GM10248 (cell line): ENCODE measurements around the gene ELF2.

Experiments used
- CTCF ChIA-PET: fragments of 300-600 bp; sonication (Branson Sonifier 250); formaldehyde crosslinking; extraction: SDS; loops from one replicate; lab custom pipeline; 2021; ENCODE audit warnings: antibody characterized with exemption; lab: Yijun Ruan, JAX
- POLR2A ChIA-PET: fragments of 350-650 bp; sonication (Branson Sonifier 250); formaldehyde crosslinking; extraction: SDS; loops from one replicate; lab custom pipeline; 2020; ENCODE audit warnings: antibody characterized with exemption; lab: Yijun Ruan, JAX
- DNase-seq: peaks from one replicate; pipeline ENCODE4 v3.0.0; 2012; ENCODE audit errors: extremely low spot score
- CTCF ChIP-seq: IDR thresholded peaks from 2 replicates; pipeline ENCODE4 v1.5.1; 2012; ENCODE audit warnings: mild to moderate bottlenecking, low read depth; ENCODE audit errors: extremely low read depth, missing control alignments, control extremely low read depth

The ELF2 gene

DNA sequence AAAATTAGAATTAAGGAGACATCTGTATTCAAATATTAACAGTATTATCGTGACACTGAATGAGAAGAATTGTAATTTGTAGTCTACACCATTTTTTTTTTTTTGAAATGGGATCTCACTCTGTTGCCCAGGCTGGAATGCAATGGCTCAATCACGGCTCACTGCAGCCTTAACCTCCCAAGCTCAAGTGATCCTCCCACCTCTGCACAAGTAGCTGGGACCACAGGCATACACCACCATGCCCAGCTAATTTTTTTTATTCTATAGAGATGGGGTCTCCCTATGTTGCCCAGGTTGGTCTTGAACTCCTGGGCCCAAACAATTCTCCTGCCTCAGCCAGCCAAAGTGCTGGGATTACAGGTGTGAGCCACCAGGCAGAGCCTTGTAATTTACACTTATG, 24.8 kb downstream of the ELF2 start:
- no peak for TF ChIP-seq CTCF
- ChIA-PET CTCF (interaction anchor here (1.1 to 1.3 kb wide), 2 partner anchors 9 to 108 kb away, joined by 3 read pairs; no protein-coding TSS in a partner anchor), POLR2A (no interaction called here)
- DNase-seq = no peak

DNA sequence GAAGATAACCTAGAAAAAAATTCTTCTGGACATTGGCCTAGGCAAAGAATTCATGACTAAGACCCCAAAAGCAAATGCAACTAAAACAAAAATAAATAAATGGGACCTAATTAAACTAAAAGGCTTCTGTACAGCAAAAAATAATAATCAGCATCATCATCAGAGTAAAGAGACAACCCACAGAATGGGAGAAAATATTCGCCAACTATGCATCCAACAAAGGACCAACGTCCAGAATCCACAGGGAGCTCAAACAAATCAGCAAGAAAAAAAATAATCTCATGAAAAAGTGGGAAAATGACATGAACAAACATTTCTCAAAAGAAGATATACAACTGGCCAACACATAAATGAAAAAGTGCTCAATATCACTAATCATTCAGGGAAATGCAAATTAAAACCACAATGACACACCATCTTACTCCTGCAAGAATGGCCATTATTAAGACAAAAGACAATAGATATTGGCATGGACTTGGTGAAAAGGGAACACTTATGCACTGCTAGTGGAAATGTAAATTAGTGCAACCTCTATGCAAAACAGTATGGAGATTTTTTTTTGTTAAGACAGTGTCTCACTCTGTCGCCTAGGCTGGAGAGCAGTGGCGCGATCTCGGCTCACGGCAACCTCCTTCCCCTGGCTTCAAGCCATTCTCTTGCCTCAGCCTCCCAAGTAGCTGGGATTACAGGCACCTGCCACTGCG, 29.9 kb downstream of the ELF2 start:
- no peak for TF ChIP-seq CTCF
- ChIA-PET CTCF (no interaction called here), POLR2A (no interaction called here)
- DNase-seq = no peak

- TF ChIP-seq CTCF = no peak
- ChIA-PET POLR2A (no interaction called here), CTCF (interaction anchor here (2.7 kb wide), 1 partner anchor 9 kb away, joined by 12 read pairs; no protein-coding TSS in a partner anchor)
- no peak for DNase-seq
Measured at GRCh38 chr4:139145552-139145932, 31.5 kb downstream of the ELF2 start.

DNA sequence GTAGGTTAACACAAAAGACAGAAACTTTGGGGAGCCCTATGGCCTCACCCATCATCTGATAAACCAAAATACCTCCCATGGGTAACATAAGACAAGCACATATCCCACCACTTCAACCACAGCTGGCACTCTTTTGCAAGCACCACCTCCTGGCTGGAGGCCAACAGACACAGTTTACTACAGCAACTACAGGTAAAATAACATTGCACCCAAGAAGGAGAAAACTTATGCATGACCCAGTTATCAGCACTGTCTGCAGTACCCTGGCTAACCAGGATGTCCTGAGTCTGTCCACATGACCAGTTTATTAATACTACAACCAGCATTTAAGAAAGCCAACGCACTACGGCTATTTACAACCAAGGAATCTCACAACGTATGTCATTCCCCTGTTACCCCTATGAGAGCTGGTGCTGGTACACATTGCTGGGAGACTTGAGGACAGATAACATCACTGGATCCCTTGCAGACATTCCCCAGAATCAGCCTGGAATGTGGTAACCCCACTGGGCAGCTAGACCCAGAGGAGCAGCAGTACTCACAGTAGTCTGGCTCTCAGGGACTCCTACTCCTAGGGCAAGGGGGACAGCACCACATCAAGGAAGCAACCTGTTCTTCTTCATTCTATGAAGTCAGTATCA, 32.0 kb downstream of the ELF2 start:
- ChIA-PET POLR2A (no interaction called here), CTCF (interaction anchor here (0.8 to 2.7 kb wide), 3 partner anchors 9 to 74 kb away, joined by 3 to 12 read pairs (median 5); no protein-coding TSS in a partner anchor)
- DNase-seq = no peak
- TF ChIP-seq CTCF = no peak

DNA sequence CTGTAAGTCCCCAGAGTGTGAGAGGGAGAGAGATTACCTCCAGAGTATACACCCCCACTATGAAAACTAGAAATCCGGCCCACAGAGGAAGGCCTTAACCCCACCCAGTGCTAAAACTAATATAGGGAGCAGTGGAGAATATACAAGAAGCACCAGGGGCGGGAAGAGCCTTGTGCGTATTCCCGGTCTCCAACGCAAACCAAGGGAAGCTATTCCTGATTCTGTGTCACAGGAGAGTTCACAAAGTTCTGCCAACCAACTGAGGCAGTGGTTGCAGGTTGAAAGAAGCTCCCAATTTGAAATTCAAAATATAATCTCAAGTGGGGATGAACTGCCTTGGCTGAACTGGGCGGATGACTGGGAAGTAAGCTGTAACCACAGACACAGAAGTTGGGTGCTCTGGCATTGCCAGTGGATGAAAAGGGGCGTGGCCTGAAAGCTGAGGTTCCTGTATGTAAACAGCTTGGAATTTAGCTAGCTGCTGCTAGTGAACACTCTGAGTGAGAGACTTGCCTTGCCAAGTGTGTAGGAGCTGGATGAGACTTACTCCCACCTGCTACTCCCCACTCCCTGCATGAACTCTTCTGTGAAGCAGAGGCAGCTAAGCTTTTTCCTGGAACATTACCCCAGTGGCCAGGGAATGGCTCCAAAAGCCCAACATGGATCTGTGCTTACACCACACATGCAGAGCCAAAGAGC, 32.7 kb downstream of the ELF2 start:
- CTCF ChIA-PET = interaction anchor here (0.8 to 2.7 kb wide), 3 partner anchors 10 to 75 kb away, joined by 3 to 12 read pairs (median 5); no protein-coding TSS in a partner anchor
- POLR2A ChIA-PET = interaction anchor here (0.6 kb wide), 1 partner anchor 346 kb away, joined by 9 read pairs; no protein-coding TSS in a partner anchor
- no peak for TF ChIP-seq CTCF
- DNase-seq = no peak

GRCh38 chr4:139142980-139143379, 34.0 kb downstream of the ELF2 start:
- POLR2A ChIA-PET = no interaction called here
- CTCF ChIA-PET = interaction anchor here (1.0 to 1.4 kb wide), 3 partner anchors 9 to 30 kb away, joined by 3 to 5 read pairs (median 3); no protein-coding TSS in a partner anchor

More at GRCh38 chr4:139142980-139143379, 34.0 kb downstream of the ELF2 start:
- TF ChIP-seq CTCF = no peak
- DNase-seq = no peak
